Measurements from ENCODE around the gene CNNM1.

DNA sequence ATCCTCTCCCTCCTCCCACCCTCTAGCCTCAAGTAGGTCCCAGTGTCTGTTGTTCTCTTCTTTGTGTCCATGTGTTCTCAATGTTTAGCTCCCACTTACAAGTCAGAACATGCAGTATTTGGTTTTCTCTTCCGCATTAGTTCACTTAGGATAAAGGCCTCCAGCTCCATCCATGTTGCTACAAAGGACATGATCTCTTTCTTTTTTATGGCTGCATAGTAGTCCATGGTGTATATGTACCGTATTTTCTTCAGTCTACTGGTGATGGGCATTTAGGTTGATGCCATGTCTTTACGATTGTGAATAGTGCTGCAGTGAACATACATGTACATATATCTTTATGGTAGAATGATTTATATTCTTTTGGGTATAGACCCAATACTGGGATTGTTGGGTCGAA, 102.9 kb downstream of the CNNM1 start:
- TF ChIP-seq ATF3 (CRISPR knock-in tag; conservative IDR thresholded peaks at IDR 0.05) (no peak), TCF7 (CRISPR knock-in tag; IDR thresholded peaks at IDR 0.05; ENCODE audit: low read depth) (no peak), ZNF263 (CRISPR knock-in tag; IDR thresholded peaks at IDR 0.05; ENCODE audit: low read depth) (no peak), ZNF281 (CRISPR knock-in tag; IDR thresholded peaks at IDR 0.05) (no peak), GTF2I (CRISPR knock-in tag; conservative IDR thresholded peaks at IDR 0.05) (no peak)
- TF ChIP-seq, protein P1, sequence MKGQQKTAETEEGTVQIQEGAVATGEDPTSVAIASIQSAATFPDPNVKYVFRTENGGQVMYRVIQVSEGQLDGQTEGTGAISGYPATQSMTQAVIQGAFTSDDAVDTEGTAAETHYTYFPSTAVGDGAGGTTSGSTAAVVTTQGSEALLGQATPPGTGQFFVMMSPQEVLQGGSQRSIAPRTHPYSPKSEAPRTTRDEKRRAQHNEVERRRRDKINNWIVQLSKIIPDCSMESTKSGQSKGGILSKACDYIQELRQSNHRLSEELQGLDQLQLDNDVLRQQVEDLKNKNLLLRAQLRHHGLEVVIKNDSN (CRISPR knock-in tag; IDR thresholded peaks at IDR 0.05): no peak
- TF ChIP-seq, protein P2, sequence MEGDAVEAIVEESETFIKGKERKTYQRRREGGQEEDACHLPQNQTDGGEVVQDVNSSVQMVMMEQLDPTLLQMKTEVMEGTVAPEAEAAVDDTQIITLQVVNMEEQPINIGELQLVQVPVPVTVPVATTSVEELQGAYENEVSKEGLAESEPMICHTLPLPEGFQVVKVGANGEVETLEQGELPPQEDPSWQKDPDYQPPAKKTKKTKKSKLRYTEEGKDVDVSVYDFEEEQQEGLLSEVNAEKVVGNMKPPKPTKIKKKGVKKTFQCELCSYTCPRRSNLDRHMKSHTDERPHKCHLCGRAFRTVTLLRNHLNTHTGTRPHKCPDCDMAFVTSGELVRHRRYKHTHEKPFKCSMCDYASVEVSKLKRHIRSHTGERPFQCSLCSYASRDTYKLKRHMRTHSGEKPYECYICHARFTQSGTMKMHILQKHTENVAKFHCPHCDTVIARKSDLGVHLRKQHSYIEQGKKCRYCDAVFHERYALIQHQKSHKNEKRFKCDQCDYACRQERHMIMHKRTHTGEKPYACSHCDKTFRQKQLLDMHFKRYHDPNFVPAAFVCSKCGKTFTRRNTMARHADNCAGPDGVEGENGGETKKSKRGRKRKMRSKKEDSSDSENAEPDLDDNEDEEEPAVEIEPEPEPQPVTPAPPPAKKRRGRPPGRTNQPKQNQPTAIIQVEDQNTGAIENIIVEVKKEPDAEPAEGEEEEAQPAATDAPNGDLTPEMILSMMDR (IDR thresholded peaks at IDR 0.05): no peak
- TF ChIP-seq, protein P3, sequence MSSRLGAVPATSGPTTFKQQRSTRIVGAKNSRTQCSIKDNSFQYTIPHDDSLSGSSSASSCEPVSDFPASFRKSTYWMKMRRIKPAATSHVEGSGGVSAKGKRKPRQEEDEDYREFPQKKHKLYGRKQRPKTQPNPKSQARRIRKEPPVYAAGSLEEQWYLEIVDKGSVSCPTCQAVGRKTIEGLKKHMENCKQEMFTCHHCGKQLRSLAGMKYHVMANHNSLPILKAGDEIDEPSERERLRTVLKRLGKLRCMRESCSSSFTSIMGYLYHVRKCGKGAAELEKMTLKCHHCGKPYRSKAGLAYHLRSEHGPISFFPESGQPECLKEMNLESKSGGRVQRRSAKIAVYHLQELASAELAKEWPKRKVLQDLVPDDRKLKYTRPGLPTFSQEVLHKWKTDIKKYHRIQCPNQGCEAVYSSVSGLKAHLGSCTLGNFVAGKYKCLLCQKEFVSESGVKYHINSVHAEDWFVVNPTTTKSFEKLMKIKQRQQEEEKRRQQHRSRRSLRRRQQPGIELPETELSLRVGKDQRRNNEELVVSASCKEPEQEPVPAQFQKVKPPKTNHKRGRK (CRISPR knock-in tag; IDR thresholded peaks at IDR 0.05; ENCODE audit: borderline replicate concordance): no peak
- TF ChIP-seq, protein P4, sequence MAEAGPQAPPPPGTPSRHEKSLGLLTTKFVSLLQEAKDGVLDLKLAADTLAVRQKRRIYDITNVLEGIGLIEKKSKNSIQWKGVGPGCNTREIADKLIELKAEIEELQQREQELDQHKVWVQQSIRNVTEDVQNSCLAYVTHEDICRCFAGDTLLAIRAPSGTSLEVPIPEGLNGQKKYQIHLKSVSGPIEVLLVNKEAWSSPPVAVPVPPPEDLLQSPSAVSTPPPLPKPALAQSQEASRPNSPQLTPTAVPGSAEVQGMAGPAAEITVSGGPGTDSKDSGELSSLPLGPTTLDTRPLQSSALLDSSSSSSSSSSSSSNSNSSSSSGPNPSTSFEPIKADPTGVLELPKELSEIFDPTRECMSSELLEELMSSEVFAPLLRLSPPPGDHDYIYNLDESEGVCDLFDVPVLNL (CRISPR knock-in tag; IDR thresholded peaks at IDR 0.05; ENCODE audit: borderline replicate concordance, low read depth): no peak
